GM10266 (cell line): Measurements from ENCODE around the gene FAM210A.

Source experiments
- DNase-seq: peaks from one replicate; pipeline ENCODE4 v3.0.0; 2012; ENCODE audit errors: extremely low spot score
- CTCF ChIP-seq: IDR thresholded peaks from 2 replicates; pipeline ENCODE4 v1.5.1; 2012; ENCODE audit warnings: mild to moderate bottlenecking, low read depth; ENCODE audit not compliant: control insufficient read depth, insufficient read depth; ENCODE audit errors: missing control alignments

The FAM210A gene

GRCh38 chr18:13625843-13626543 is 100.4 kb downstream of the FAM210A start:
- DNase-seq, result no peak
- no peak for TF ChIP-seq CTCF

- DNase-seq, result no peak
Observed at GRCh38 chr18:13625355-13625754, 101.0 kb downstream of the FAM210A start.

GRCh38 chr18:13624563-13625237 is 101.7 kb downstream of the FAM210A start:
- TF ChIP-seq CTCF, result no peak
- DNase-seq, result no peak

More at GRCh38 chr18:13625355-13625754, 101.0 kb downstream of the FAM210A start:
- no peak for TF ChIP-seq CTCF

- DNase-seq, result no peak
- no peak for TF ChIP-seq CTCF
Observed at GRCh38 chr18:13623871-13624270, 102.5 kb downstream of the FAM210A start.

GRCh38 chr18:13623348-13623747 is 103.0 kb downstream of the FAM210A start:
- DNase-seq, result peak; percentile 14
- no peak for TF ChIP-seq CTCF

- TF ChIP-seq CTCF, result no peak
- DNase-seq, result peak; percentile 16
Observed at GRCh38 chr18:13622751-13623150, 103.6 kb downstream of the FAM210A start.
